GM12875 (cell line): Measurements from ENCODE around the gene ATP8A2.

ENCODE experiments used
- H3K4me3 ChIP-seq: one replicate; pipeline ENCODE4 v1.5.1; 2011; ENCODE audit warnings: low read depth, low read length, control low read depth
- CTCF ChIP-seq: IDR thresholded peaks from 2 replicates; pipeline ENCODE4 v1.5.1; 2011; ENCODE audit warnings: low read depth, mild to moderate bottlenecking, control low read depth, inconsistent platforms, low read length, moderate library complexity, borderline replicate concordance; ENCODE audit not compliant: insufficient read depth

The ATP8A2 gene

GRCh38 chr13:25867038-25867437, 495.3 kb downstream of the ATP8A2 start:
- no peak overlapping the region for H3K4me3 ChIP-seq
- no peak for TF ChIP-seq CTCF

GRCh38 chr13:25868490-25868889, 496.7 kb downstream of the ATP8A2 start:
- TF ChIP-seq CTCF, result no peak
- no peak overlapping the region for H3K4me3 ChIP-seq

- no peak for TF ChIP-seq CTCF
- H3K4me3 ChIP-seq, result no peak overlapping the region
Measured at GRCh38 chr13:25869941-25870340, 498.2 kb downstream of the ATP8A2 start.

- no peak overlapping the region for H3K4me3 ChIP-seq
Measured at GRCh38 chr13:25871389-25872125, 499.8 kb downstream of the ATP8A2 start.

GRCh38 chr13:25872481-25873241, 500.9 kb downstream of the ATP8A2 start:
- TF ChIP-seq CTCF, result no peak
- no peak overlapping the region for H3K4me3 ChIP-seq

More at GRCh38 chr13:25871389-25872125, 499.8 kb downstream of the ATP8A2 start:
- no peak for TF ChIP-seq CTCF

- TF ChIP-seq CTCF, result no peak
- no peak overlapping the region for H3K4me3 ChIP-seq
Measured at GRCh38 chr13:25873242-25873612, 501.5 kb downstream of the ATP8A2 start.
